MG63 (cell line): ENCODE measurements around the gene PDE4D. TPM values are rescaled to one million over a fixed set of nuclear protein-coding genes. Genes with fewer than 3 reads are reported as not detected.
"Not testable (repeated sequence)": the region's sequence is repeated elsewhere in the genome, so short reads cannot be mapped to it uniquely, and the experiment has no call there.

Experiments used
- DNase-seq: peaks from one replicate; pipeline ENCODE4 v3.0.0-alpha.2; 2020
- H3K27me3 ChIP-seq: fragments of 250-450 bp; sonication (Bioruptor Pico); 2 replicates; pipeline ENCODE4 v1.5.1; 2020; ENCODE audit warnings: mild to moderate bottlenecking, moderate library complexity
- H3K36me3 ChIP-seq: fragments of 250-450 bp; sonication (Bioruptor Pico); 2 replicates; pipeline ENCODE4 v1.5.1; 2020; ENCODE audit warnings: mild to moderate bottlenecking, moderate library complexity
- H3K4me3 ChIP-seq: fragments of 250-450 bp; sonication (Bioruptor Pico); 2 replicates; pipeline ENCODE4 v1.5.1; 2020; ENCODE audit warnings: mild to moderate bottlenecking, moderate library complexity
- H3K9me3 ChIP-seq: fragments of 250-450 bp; sonication (Bioruptor Pico); 2 replicates; pipeline ENCODE4 v1.5.1; 2020; ENCODE audit warnings: mild to moderate bottlenecking, moderate library complexity
- total RNA-seq: library from RNA; depleted of rRNA; stranded (reverse); fragments of >200 nt; shearing (Covaris generic); gene quantifications from 2 replicates; pipeline ENCODE4 v1.2.3, GENCODE V29; 2014; ENCODE audit warnings: low replicate concordance

Gene PDE4D
- total RNA-seq, 1 experiment from 2014 or later = 3.1 TPM

DNA sequence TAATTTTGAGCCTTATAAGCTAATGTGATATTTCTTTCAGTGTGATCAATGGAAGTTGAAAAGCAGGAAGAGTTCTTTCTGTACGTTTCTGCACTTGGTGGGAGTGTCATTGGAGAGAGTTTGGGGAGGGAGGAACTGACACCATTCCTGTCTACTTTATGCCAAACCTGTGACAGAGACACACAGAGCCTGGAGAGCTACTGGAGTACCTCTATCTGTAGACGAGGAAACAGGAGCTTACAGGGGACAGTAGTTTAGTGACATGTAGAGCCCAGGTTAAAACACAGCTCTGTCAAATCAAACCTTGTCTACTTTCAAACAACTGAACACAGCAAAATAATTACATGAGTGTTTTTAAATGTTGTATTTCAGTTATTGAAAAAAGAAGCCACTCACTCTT, 103.6 kb downstream of the PDE4D start:
- H3K9me3 ChIP-seq = no peaks in the 10 kb centered on the region
- H3K27me3 ChIP-seq = no peaks in the 10 kb centered on the region
- DNase-seq = no peak
- no peaks in the 10 kb centered on the region for H3K36me3 ChIP-seq
- no peak overlapping the region for H3K4me3 ChIP-seq

DNA sequence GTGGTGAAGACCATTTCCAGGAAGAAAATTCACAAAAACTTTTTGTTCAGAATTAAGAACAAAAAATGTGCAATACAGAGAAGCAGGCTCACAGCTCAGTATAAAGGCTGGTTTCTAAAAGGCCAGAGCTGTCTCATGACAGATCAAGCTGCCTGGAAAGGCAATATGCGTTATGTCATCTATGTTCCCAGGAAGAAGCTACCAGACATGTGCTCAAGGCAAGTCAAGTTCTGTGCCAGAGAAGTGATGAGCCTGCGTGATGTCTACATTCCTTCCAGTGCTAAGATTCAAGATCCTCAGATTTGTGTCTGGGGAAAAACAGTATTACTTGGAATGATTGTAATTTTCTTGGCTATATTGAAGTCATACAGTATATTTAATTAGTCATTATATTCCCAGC, 104.3 kb downstream of the PDE4D start:
- DNase-seq = no peak
- Histone ChIP-seq H3K36me3 (no peaks in the 10 kb centered on the region), H3K9me3 (no peaks in the 10 kb centered on the region), H3K4me3 (no peak overlapping the region), H3K27me3 (no peaks in the 10 kb centered on the region)

DNA sequence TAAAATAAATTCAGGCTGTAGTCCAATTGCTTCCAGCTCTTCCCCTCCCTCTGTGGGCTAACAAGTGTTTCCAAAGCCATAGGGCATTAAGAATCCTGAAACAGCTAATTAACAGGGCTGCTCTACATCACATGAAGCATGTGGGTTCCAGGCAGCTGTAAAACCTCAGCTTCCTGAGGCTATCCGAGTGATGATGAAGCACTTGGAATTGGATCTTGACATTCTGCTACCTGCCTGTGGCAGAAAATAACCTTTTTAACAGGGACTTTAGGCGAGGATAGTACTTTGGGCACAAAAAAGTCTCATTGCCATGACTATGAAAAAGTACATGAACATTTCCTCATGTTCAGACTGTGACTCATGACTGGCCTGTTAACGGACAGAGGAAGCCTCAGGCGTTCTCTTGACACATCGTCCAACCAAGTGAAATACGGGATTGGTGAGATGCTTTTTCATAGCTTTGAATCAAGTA, 107.2 kb downstream of the PDE4D start:
- Histone ChIP-seq H3K9me3 (no peaks in the 10 kb centered on the region), H3K36me3 (no peaks in the 10 kb centered on the region), H3K4me3 (no peak overlapping the region), H3K27me3 (no peaks in the 10 kb centered on the region)
- peak; percentile 51 for DNase-seq

DNA sequence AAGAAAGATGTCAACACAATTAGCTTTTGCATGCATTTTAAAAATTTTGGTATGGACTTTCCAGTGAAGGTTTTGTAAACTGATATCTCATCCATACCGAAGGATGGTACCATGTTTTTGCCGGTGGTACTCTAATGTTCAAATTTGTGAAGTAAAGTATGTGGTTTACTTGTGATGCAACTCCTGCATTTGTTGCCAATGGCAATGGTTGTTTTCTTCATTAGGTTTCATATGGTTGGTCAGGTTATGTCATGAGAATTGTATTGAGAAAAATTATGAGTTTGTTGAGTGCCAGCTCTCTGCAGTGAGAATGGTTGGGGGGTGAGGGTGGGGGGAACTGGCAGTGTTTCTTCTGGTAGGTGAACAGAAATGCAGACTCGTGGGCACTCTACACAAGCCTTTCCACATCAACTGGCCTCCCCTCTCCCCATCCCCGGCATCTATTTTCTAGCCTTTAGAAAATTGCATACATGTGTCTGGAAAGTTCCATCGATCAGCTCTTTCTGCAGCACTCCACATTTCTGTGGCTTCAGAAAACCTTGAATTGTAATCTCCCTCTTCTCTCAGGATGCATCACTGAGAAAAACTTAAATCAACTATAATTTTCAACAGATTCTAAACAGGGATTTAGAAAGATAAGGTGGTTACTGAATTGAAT, 107.7 kb downstream of the PDE4D start:
- Histone ChIP-seq H3K36me3 (no peaks in the 10 kb centered on the region), H3K4me3 (no peak overlapping the region), H3K27me3 (no peaks in the 10 kb centered on the region), H3K9me3 (no peaks in the 10 kb centered on the region)
- DNase-seq = no peak

DNA sequence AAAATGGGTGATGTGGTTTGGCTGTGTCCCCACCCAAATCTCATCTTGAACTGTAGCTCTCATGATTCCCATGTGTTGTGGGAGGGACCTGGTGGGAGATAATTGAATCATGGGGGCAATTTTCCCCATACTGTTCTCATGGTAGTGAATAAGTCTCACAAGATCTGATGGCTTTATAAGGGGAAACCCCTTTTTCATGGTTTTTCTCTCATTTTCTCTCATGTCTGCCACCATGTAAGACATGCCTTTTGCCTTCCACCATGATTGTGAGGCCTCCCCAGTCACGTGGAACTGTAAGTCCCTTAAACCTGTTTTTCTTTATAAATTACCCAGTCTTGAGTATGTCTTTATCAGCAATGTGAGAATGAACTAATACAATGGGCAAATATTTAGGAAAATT, 108.8 kb downstream of the PDE4D start:
- not testable (repeated sequence) for H3K27me3 ChIP-seq, H3K9me3 ChIP-seq, H3K4me3 ChIP-seq, H3K36me3 ChIP-seq, DNase-seq

DNA sequence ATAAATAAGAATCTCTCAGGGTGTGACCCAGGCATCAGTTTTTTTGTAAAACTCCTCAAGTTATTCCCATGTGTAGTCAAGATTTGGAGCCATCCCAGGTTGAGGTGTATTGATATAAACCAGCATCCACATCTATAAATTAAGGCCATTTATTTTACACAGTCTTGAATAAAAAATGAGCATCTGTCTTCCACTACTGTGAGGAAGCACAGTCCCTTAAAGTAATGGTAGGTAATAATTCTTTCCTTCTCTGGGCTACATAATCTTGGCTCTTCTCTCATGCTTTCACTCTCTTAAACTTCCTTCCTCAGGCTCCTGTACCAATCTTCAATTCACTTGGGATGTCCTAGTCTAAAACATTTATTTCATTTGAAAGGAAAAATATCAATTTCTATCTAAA, 110.3 kb downstream of the PDE4D start:
- no peaks in the 10 kb centered on the region for H3K9me3 ChIP-seq

DNA sequence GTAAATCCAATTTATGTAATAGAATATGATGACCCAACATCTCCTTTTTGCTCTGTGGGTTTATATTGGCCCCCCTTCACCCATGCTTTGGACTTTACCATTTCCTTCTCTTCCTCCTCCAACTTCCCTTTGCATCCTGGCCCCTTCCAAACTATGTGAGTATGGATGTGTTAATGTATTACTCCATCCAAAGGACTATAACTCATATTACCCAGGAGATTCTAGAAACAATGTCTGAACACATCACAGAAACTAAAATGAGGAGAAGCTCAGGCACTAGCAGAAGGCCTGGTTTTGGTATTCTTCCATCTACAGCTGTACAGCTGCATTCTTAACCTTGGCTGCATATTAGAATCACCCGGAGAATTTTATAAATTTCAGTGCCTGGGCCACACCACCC, 110.7 kb downstream of the PDE4D start:
- DNase-seq = no peak
- Histone ChIP-seq H3K36me3 (no peaks in the 10 kb centered on the region), H3K4me3 (no peak overlapping the region), H3K9me3 (no peaks in the 10 kb centered on the region), H3K27me3 (no peaks in the 10 kb centered on the region)

More for the DNA sequence above, 110.3 kb downstream of the PDE4D start:
- Histone ChIP-seq H3K36me3 (no peaks in the 10 kb centered on the region), H3K27me3 (no peaks in the 10 kb centered on the region), H3K4me3 (no peak overlapping the region)
- DNase-seq = no peak

DNA sequence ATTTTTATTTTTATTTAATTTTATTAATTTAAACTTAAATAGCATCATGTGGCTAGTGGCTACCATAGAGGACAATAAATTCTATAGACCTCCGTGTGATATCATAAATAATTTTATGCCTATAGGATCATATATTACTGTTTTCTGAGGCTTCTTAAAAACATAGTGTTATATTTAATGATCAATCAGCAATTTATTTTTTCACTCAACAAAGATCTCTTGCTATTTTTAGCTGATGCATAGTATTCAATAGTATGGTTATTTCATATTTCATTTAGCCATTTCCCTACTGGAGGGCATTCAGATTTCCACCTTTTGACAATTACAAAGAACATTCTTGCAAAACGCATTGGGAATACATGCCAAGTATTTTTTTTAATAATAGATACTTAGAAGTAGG, 114.1 kb downstream of the PDE4D start:
- DNase-seq = no peak
- H3K36me3 ChIP-seq = no peaks in the 10 kb centered on the region
- H3K9me3 ChIP-seq = no peaks in the 10 kb centered on the region
- no peak overlapping the region for H3K4me3 ChIP-seq
- H3K27me3 ChIP-seq = no peaks in the 10 kb centered on the region

DNA sequence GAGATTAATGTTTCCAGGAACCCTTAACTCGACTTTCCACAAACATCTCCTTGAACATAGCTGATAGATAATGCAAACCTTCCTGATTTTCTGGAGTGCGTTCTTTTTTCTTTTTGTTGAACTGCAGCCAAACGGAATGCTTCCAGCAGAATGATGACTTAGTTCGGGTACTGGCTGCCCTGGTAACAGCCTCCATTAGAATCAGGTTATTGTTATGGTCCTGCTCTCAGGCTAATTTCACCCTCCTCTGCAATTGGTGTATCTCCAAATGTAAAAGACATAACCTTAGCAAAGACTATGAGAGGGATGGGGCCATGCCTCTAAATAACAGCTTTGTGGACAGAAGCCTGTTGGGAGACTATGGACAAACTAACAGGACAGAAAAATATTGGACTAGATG, 116.5 kb downstream of the PDE4D start:
- DNase-seq = no peak
- Histone ChIP-seq H3K27me3 (no peaks in the 10 kb centered on the region), H3K36me3 (no peaks in the 10 kb centered on the region), H3K9me3 (no peaks in the 10 kb centered on the region), H3K4me3 (no peak overlapping the region)

DNA sequence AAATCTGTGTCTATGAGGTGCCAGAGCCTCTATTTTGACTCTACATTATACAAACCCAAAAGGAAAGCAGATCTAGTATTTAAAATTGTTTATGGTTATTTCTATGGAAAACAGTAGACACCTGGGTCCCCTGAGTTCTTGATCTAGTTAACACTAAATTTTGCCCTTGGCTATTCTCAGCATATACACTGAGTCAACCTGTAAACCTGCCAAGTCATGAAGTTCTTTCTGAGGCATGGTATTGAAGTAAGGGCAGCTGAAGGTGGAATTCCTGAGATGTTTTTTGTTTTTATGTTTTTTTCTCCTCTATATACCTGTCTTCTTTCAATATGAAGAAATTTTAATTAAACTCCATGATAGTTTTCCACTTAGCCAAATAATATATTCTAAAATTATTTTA, 120.2 kb downstream of the PDE4D start:
- no peak for DNase-seq
- no peak overlapping the region for H3K4me3 ChIP-seq
- H3K9me3 ChIP-seq = no peaks in the 10 kb centered on the region
- no peaks in the 10 kb centered on the region for H3K27me3 ChIP-seq
- no peaks in the 10 kb centered on the region for H3K36me3 ChIP-seq

DNA sequence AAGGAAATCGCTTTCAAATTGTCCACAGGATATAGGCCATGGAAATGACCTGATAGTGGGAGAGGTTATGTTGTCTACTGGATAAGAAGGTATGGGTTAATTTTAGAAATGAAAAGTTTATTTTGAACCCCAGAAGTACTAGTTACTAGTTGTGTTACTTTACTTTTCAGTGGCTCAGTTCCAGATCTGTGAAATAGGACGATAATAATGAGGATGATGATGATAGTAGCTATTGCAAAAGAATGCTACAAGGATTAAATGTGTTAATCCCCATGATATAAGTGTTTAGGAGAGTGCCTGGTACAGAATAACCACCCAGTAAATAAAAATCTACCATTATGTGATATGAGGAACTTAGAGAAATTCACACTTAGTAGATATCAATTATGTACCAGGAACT, 120.8 kb downstream of the PDE4D start:
- Histone ChIP-seq H3K36me3 (no peaks in the 10 kb centered on the region), H3K9me3 (no peaks in the 10 kb centered on the region)
- no peak for DNase-seq

DNA sequence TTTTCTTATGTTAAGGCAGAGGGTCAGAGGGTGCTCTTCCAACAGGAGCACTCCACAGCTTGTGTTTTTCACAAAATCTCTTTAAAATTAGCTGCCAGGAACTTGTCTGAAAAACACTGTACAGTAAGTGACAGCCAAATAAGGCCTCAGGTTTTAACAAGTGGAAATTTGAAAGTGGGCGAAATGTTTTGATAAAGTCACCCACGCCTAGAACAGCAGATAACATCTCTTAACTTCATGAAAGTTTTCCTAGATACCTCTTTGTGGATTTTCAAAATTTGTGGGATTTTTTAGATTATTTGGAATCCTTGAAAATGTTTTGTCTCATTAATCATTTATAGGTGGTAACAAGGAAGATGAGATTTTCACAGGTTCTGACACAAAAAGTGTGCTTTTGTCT, 121.3 kb downstream of the PDE4D start:
- no peak for DNase-seq
- H3K4me3 ChIP-seq = no peak overlapping the region
- H3K27me3 ChIP-seq = no peaks in the 10 kb centered on the region
- no peaks in the 10 kb centered on the region for H3K9me3 ChIP-seq
- no peaks in the 10 kb centered on the region for H3K36me3 ChIP-seq

More for the DNA sequence above, 120.8 kb downstream of the PDE4D start:
- H3K4me3 ChIP-seq = no peak overlapping the region
- no peaks in the 10 kb centered on the region for H3K27me3 ChIP-seq

DNA sequence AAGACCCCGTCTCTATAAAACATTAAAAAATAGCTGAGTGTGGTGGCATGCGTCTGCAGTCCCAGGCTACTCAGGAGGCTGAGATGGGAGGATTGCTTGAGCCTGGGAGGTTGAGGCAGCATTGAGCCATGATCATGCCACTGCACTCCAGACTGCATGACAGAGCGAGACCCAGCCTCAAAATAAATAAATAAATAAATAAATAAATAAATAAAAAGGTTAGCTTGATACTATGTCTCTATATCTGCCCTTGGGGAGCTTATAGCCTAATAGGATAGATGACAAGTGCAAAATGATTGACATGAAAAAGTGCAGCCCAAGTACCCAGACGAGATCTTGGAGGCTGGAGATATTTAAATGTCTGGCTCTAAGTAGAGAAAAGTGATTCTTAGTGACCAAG, 122.6 kb downstream of the PDE4D start:
- no peak for DNase-seq
- H3K9me3 ChIP-seq = no peaks in the 10 kb centered on the region
- H3K4me3 ChIP-seq = no peak overlapping the region
- no peaks in the 10 kb centered on the region for H3K27me3 ChIP-seq
- H3K36me3 ChIP-seq = no peaks in the 10 kb centered on the region

DNA sequence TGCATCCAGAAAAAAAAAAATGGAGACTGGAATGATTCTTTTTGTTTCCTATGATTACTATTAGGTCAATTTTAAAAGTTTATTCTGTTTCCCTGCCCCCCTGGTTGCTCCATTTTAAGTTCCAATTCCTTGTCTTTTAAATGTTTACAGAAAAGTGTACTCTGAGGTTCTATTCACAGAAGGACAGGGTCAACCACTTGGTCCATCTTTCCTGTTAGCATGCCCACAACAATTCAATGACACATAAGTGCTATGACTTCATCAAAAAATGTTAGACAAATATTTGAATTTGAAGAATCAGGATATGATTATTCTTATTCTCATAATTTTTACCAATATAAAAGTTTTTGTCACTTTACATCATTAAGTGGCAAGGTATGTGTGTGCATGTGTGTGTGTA, 123.7 kb downstream of the PDE4D start:
- no peak for DNase-seq
- no peak overlapping the region for H3K4me3 ChIP-seq
- no peaks in the 10 kb centered on the region for H3K36me3 ChIP-seq
- H3K9me3 ChIP-seq = no peaks in the 10 kb centered on the region
- H3K27me3 ChIP-seq = no peaks in the 10 kb centered on the region

DNA sequence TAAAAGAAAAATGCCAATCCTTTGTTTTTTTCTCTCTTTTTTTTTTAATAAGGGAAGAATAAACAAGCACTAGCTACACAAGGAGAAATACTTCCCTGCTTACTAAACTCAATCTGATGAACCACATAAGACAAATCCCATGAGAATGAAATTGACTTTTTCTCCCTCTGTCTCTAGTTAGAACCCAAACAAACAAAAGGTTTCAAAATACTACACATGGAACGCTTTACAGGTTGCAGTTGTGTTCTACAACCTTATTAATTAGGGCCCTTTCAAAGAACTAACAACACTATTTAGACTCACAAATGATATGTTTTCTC, 124.5 kb downstream of the PDE4D start:
- Histone ChIP-seq H3K27me3 (no peaks in the 10 kb centered on the region), H3K4me3 (peak overlapping the region; percentile 48), H3K9me3 (no peaks in the 10 kb centered on the region), H3K36me3 (no peaks in the 10 kb centered on the region)
- no peak for DNase-seq

DNA sequence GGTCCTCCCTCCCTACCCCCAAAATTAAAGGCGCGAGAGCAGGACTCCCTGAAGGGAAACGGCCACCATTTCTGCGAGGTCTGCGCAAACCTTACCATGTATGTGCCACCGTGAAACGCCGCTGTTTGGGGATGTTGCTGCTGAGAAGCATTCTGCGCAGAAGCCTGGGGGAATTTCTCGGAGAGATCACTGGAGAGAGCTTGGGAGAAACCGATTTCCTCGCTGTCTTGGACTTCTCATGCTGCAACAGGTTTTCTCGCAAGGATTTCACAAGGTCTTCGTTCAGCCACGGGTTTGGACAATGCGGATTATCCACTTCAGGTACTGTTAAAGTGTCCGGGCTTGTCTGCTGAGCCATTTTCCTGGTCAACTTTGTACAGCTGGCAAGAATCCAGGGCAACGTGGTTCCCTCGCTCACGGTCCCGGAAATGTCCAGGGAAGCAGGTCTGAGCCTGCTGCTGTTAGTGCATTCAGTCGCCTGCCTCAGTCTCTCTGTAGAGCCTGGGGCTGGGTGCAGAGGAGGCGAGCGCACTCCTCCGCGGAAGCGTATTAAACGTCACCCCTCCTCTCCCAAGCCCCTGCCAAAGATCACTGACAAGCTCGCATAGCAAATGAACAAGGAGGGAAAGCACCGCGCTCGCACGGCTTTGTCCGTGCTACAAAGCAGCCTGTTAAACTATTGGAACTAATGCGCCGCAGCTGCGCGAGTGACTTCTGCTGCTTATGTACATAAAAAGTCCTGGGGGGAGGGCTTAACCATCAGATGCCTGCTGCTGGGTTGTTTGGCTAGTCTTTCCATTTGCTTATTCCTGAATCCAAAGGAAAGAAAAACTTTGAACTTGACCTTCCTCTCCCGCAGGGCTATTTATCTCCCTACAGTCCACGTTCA, 125.1 kb downstream of the PDE4D start:
- Histone ChIP-seq H3K36me3 (no peaks in the 10 kb centered on the region), H3K9me3 (no peaks in the 10 kb centered on the region), H3K27me3 (no peaks in the 10 kb centered on the region), H3K4me3 (peak overlapping the region; percentile 48)
- peak; percentile 71 for DNase-seq

DNA sequence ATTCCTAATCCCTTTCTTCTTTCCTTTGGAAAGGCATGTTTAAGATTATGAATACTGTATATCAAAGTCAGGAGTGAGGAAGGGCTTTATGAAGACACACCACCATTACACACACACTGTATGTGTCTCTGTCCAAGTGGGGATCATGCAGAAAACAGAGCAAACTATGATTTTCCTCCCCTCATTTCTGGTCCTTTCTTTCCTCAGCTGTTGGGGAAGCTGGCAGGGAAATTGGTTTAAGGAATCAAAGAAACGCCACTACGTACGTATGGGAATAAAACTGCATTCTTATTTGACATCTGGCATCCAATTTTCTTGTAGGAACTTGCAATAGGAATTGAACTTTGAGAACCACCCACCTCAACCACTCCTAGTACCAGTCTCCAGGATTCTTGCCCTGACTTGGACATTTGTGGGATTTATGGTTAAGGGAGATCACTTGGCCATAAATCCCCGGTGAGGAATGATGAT, 125.8 kb downstream of the PDE4D start:
- Histone ChIP-seq H3K4me3 (peak overlapping the region; percentile 48), H3K27me3 (no peaks in the 10 kb centered on the region)

DNA sequence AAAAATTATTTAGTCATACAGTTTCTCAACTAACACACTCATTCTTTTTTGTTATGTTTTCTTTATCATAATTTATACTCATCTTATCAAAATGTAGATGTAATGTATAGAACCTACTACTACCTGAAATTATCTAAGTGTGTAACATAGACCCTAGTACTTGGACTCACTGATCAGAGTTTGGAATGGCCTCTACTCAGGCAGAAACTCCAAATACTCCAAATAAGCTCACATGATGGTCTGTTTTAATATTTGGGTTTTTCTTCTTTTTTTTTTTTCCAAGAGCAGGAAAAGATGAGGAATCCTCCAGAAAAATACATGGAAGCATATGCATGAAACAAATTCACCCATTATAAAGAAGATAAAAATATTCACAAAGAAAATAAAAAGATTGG, 126.3 kb downstream of the PDE4D start:
- DNase-seq = no peak
- H3K4me3 ChIP-seq = no peak overlapping the region

More for the DNA sequence above, 125.8 kb downstream of the PDE4D start:
- Histone ChIP-seq H3K36me3 (no peaks in the 10 kb centered on the region), H3K9me3 (no peaks in the 10 kb centered on the region)
- no peak for DNase-seq

More for the DNA sequence above, 126.3 kb downstream of the PDE4D start:
- no peaks in the 10 kb centered on the region for H3K9me3 ChIP-seq
- no peaks in the 10 kb centered on the region for H3K27me3 ChIP-seq
- no peaks in the 10 kb centered on the region for H3K36me3 ChIP-seq
